Neural cell (in vitro differentiated cells): ENCODE results near the gene GRM3. TPM values are rescaled to one million over a fixed set of nuclear protein-coding genes. Genes with fewer than 3 reads are reported as not detected.
A peak's percentile ranks its signal among the peaks of the same experiment; 100 is the strongest.

Experiments used
- H2AFZ ChIP-seq: fragments of 200-600, 300-800 bp; sonication (generic), shearing (Covaris generic); 2 replicates; pipeline ENCODE4 v1.6.0; 2014; ENCODE audit warnings: low read depth, mild to moderate bottlenecking, antibody characterized with exemption, low read length, moderate library complexity
- H3F3A ChIP-seq: fragments of 200-600 bp; shearing (Covaris generic); 2 replicates; pipeline ENCODE4 v1.6.1; 2016; ENCODE audit warnings: mild to moderate bottlenecking, moderate library complexity, mixed read lengths, antibody characterized with exemption, low read length; ENCODE audit not compliant: insufficient read depth, poor library complexity, severe bottlenecking
- H3K27ac ChIP-seq: fragments of 200-600, 300-800 bp; sonication (generic), shearing (Covaris generic); 2 replicates; pipeline ENCODE4 v1.5.1; 2014; ENCODE audit warnings: mild to moderate bottlenecking, low read length, moderate library complexity
- H3K27me3 ChIP-seq: fragments of 300-800, 200-600 bp; sonication (generic), shearing (Covaris generic); 2 replicates; pipeline ENCODE4 v1.6.0; 2014; ENCODE audit warnings: mild to moderate bottlenecking, low read depth, low read length, moderate library complexity; ENCODE audit not compliant: insufficient read depth
- H3K36me3 ChIP-seq: fragments of 300-800, 200-600 bp; sonication (generic), shearing (Covaris generic); 2 replicates; pipeline ENCODE4 v1.5.1; 2014; ENCODE audit warnings: mild to moderate bottlenecking, antibody characterized with exemption, low read length, moderate library complexity; ENCODE audit not compliant: insufficient read depth
- H3K4me2 ChIP-seq: fragments of 300-800, 200-600 bp; sonication (generic), shearing (Covaris generic); 2 replicates; pipeline ENCODE4 v1.6.0; 2014; ENCODE audit warnings: mild to moderate bottlenecking, low read length
- H3K4me3 ChIP-seq: fragments of 300-800, 200-600 bp; sonication (generic), shearing (Covaris generic); 2 replicates; pipeline ENCODE4 v1.5.1; 2014; ENCODE audit warnings: mild to moderate bottlenecking, low read length, moderate library complexity
- H3K79me2 ChIP-seq: fragments of 200-600 bp; shearing (Covaris generic); replicated peaks from 2 replicates; pipeline ENCODE4 v1.6.0; 2014; ENCODE audit warnings: mild to moderate bottlenecking, low read length, moderate library complexity; ENCODE audit not compliant: insufficient read depth
- H3K9ac ChIP-seq: fragments of 300-800, 200-600 bp; sonication (generic), shearing (Covaris generic); 2 replicates; pipeline ENCODE4 v1.6.1; 2016; ENCODE audit warnings: mild to moderate bottlenecking, low read length, mixed read lengths
- H3K9me2 ChIP-seq: fragments of 200-600 bp; shearing (Covaris generic); 2 replicates; pipeline ENCODE4 v1.6.1; 2016; ENCODE audit warnings: mild to moderate bottlenecking, low read length, mixed read lengths; ENCODE audit not compliant: insufficient read depth
- H3K9me3 ChIP-seq: fragments of 200-600, 300-800 bp; sonication (generic), shearing (Covaris generic); 2 replicates; pipeline ENCODE4 v1.6.1; 2016; ENCODE audit warnings: mild to moderate bottlenecking, mixed run types, low read length, moderate library complexity, mixed read lengths
- H4K20me1 ChIP-seq: fragments of 200-600 bp; shearing (Covaris generic); 2 replicates; pipeline ENCODE4 v1.6.1; 2016; ENCODE audit warnings: mild to moderate bottlenecking, mixed run types; ENCODE audit not compliant: insufficient read depth
- CTCF ChIP-seq: fragments of 450-650 bp; IDR thresholded peaks from 2 replicates; pipeline ENCODE4 v1.5.1; 2014; ENCODE audit warnings: antibody characterized with exemption, mild to moderate bottlenecking, moderate library complexity; ENCODE audit not compliant: poor library complexity, severe bottlenecking
- EP300 ChIP-seq: fragments of 450-650 bp; conservative IDR thresholded peaks from 2 replicates; pipeline ENCODE4 v1.6.1; 2014; ENCODE audit warnings: antibody characterized with exemption, mild to moderate bottlenecking, moderate library complexity; ENCODE audit not compliant: poor library complexity, severe bottlenecking
- EZH2 ChIP-seq: fragments of 200-600, 300-800 bp; shearing (Covaris generic), sonication (generic); IDR thresholded peaks from 2 replicates; pipeline ENCODE4 v1.6.1; 2014; ENCODE audit warnings: antibody characterized with exemption, low read length, borderline replicate concordance, mild to moderate bottlenecking; ENCODE audit not compliant: insufficient read depth, poor library complexity, severe bottlenecking
- MXI1 ChIP-seq: fragments of 450-650 bp; conservative IDR thresholded peaks from 2 replicates; pipeline ENCODE4 v1.6.1; 2014; ENCODE audit warnings: antibody characterized with exemption, mild to moderate bottlenecking; ENCODE audit not compliant: poor library complexity, severe bottlenecking
- POLR2AphosphoS5 ChIP-seq: IDR thresholded peaks from 2 replicates; pipeline ENCODE4 v1.6.1; 2012
- RAD21 ChIP-seq: fragments of 450-650 bp; conservative IDR thresholded peaks from 2 replicates; pipeline ENCODE4 v1.6.1; 2014; ENCODE audit warnings: antibody characterized with exemption, mild to moderate bottlenecking, moderate library complexity
- REST ChIP-seq: IDR thresholded peaks from 2 replicates; pipeline ENCODE4 v1.6.1; 2012; ENCODE audit warnings: borderline replicate concordance
- SMC3 ChIP-seq: fragments of 450-650 bp; conservative IDR thresholded peaks from 2 replicates; pipeline ENCODE4 v1.6.1; 2014; ENCODE audit warnings: antibody characterized with exemption, mild to moderate bottlenecking, moderate library complexity; ENCODE audit not compliant: poor library complexity
- TAF1 ChIP-seq: IDR thresholded peaks from 2 replicates; pipeline ENCODE4 v1.6.1; 2012; ENCODE audit warnings: low read depth
- polyA plus RNA-seq: library from polyadenylated mRNA; depleted of rRNA; stranded (reverse); fragments of >200 nt; gene quantifications from 2 replicates; pipeline ENCODE4 v1.2.3, GENCODE V29; 2014

GRM3 gene
- polyA plus RNA-seq, 1 donor from 2014 or later, result 15.9 TPM

GRCh38 chr7:86814661-86815379, 171.1 kb downstream of the GRM3 start:
- Histone ChIP-seq H3K9me2 (no peaks in the 10 kb centered on the region), H3K4me2 (no peak overlapping the region), H3K27ac (no peak overlapping the region), H2AFZ (no peak overlapping the region), H3F3A (peaks cover 11% of the 10 kb centered on the region), H3K9ac (no peak overlapping the region), H3K36me3 (no peaks in the 10 kb centered on the region), H3K4me3 (no peak overlapping the region), H4K20me1 (no peaks in the 10 kb centered on the region), H3K27me3 (no peaks in the 10 kb centered on the region), H3K79me2 (no peaks in the 10 kb centered on the region), H3K9me3 (no peaks in the 10 kb centered on the region)
- TF ChIP-seq RAD21 (peak; percentile 68), POLR2AphosphoS5 (no peak), REST (no peak), MXI1 (no peak), EP300 (no peak), SMC3 (peak; percentile 72), CTCF (peak; percentile 68), TAF1 (no peak)

- H4K20me1 ChIP-seq, result no peaks in the 10 kb centered on the region
- no peak overlapping the region for H2AFZ ChIP-seq
- no peak overlapping the region for H3K4me2 ChIP-seq
- H3K27ac ChIP-seq, result no peak overlapping the region
- H3K27me3 ChIP-seq, result no peaks in the 10 kb centered on the region
- no peaks in the 10 kb centered on the region for H3K36me3 ChIP-seq
- peaks cover 11% of the 10 kb centered on the region for H3F3A ChIP-seq
- H3K9me3 ChIP-seq, result no peaks in the 10 kb centered on the region
- no peaks in the 10 kb centered on the region for H3K9me2 ChIP-seq
- no peak for TF ChIP-seq POLR2AphosphoS5
- no peak for TF ChIP-seq EP300
- TF ChIP-seq RAD21, result no peak
- no peak for TF ChIP-seq CTCF
- TF ChIP-seq REST, result no peak
- no peak for TF ChIP-seq SMC3
- no peak for TF ChIP-seq EZH2
- no peak for TF ChIP-seq MXI1
- TF ChIP-seq TAF1, result no peak
- H3K4me3 ChIP-seq, result no peak overlapping the region
- no peaks in the 10 kb centered on the region for H3K79me2 ChIP-seq
- no peak overlapping the region for H3K9ac ChIP-seq
Observed at GRCh38 chr7:86815556-86815955, 171.8 kb downstream of the GRM3 start.
